Calu3 (cell line): ENCODE results near the gene VPS8. TPM values are rescaled to one million over a fixed set of nuclear protein-coding genes. Genes with fewer than 3 reads are reported as not detected.

Source experiments
- BruUV-seq: library from RNA; stranded (reverse); fragments of 400-500 nt; replicated peaks from 2 replicates; lab custom pipeline; 2021; lab: Mats Ljungman, UMichigan
- CTCF ChIA-PET: fragments of 300-600 bp; sonication (Branson Sonifier 250); formaldehyde crosslinking; loops from one replicate; lab custom pipeline; 2022; ENCODE audit warnings: antibody characterized with exemption; lab: Charles Lee
- DNase-seq: peaks from one replicate; pipeline ENCODE4 v3.0.0; 2022
- H3K27ac Mint-ChIP-seq: one replicate; pipeline ENCODE4 v1.8.0; 2022; ENCODE audit warnings: mixed read lengths; ENCODE audit not compliant: unreplicated experiment
- H3K27me3 Mint-ChIP-seq: one replicate; pipeline ENCODE4 v1.8.0; 2022; ENCODE audit warnings: mixed read lengths; ENCODE audit not compliant: unreplicated experiment
- H3K36me3 Mint-ChIP-seq: one replicate; pipeline ENCODE4 v1.8.0; 2022; ENCODE audit warnings: mild to moderate bottlenecking, moderate library complexity, mixed read lengths; ENCODE audit not compliant: insufficient read depth, unreplicated experiment
- H3K4me1 Mint-ChIP-seq: one replicate; pipeline ENCODE4 v1.8.0; 2022; ENCODE audit warnings: mild to moderate bottlenecking, low read depth, mixed read lengths; ENCODE audit not compliant: unreplicated experiment
- H3K4me3 Mint-ChIP-seq: one replicate; pipeline ENCODE4 v1.8.0; 2022; ENCODE audit warnings: mild to moderate bottlenecking, low read depth, moderate library complexity, mixed read lengths; ENCODE audit not compliant: unreplicated experiment
- H3K9me3 Mint-ChIP-seq: one replicate; pipeline ENCODE4 v1.8.0; 2022; ENCODE audit warnings: low read depth, mixed read lengths; ENCODE audit not compliant: unreplicated experiment
- intact Hi-C: fragments of 100-400 bp; cut with micrococcal nuclease; formaldehyde crosslinking; loops from one replicate; pipeline ENCODE4 v1.10.0; 2022; ENCODE audit not compliant: unreplicated experiment
- total RNA-seq: library from RNA; stranded (reverse); gene quantifications from 2 replicates; pipeline ENCODE4 v1.2.3, GENCODE V29; 2022
- TF ChIP-seq, protein P1 (sequence below): fragments of 200-600 bp; IDR thresholded peaks from one replicate; pipeline ENCODE4 v1.8.0; 2022; ENCODE audit warnings: antibody characterized with exemption; ENCODE audit not compliant: unreplicated experiment

Gene VPS8
- total RNA-seq, 1 experiment from 2014 or later = 62.5 TPM

DNA sequence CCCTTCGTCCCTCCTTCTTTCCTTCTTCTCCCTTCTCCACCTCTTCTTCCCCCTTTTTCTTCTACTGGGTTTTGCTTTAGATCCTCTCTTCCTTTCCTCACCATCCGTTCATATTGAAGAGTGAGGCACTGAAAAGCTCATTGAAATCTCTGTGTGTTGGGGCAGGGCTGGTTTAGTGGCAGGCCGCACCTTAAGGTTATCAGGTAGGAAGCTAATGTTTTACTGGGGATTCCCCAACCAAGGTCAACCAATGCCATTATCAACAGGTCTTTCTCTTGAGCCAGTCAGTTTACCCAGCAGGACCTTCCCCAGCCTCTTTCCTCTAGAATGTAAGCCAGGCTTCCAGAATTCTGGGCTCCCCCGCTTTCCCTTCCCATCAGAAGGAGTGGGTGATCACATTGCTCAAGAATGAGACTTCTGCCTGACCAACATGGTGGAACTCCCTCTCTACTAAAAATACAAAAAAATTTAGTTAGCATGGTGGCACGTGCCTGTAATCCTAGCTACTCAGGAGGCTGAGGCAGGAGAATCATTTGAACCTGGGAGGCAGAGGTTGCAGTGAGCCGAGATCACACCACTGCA, 11.5 kb upstream of the VPS8 start:
- intact Hi-C loops = no loop called here
- TF ChIP-seq, protein P1, sequence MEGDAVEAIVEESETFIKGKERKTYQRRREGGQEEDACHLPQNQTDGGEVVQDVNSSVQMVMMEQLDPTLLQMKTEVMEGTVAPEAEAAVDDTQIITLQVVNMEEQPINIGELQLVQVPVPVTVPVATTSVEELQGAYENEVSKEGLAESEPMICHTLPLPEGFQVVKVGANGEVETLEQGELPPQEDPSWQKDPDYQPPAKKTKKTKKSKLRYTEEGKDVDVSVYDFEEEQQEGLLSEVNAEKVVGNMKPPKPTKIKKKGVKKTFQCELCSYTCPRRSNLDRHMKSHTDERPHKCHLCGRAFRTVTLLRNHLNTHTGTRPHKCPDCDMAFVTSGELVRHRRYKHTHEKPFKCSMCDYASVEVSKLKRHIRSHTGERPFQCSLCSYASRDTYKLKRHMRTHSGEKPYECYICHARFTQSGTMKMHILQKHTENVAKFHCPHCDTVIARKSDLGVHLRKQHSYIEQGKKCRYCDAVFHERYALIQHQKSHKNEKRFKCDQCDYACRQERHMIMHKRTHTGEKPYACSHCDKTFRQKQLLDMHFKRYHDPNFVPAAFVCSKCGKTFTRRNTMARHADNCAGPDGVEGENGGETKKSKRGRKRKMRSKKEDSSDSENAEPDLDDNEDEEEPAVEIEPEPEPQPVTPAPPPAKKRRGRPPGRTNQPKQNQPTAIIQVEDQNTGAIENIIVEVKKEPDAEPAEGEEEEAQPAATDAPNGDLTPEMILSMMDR = no peak
- peaks cover 5% of the 10 kb centered on the region for H3K36me3 Mint-ChIP-seq
- peaks cover 13% of the 10 kb centered on the region for H3K27me3 Mint-ChIP-seq
- peak overlapping the region; percentile 3 for H3K27ac Mint-ChIP-seq
- no TSS peak for BruUV-seq
- CTCF ChIA-PET = interaction anchor here (0.6 to 2.2 kb wide), 9 partner anchors 22 to 429 kb away, joined by 3 to 6 read pairs (median 4); partner anchors contain the start of gene MAGEF1
- no peaks in the 10 kb centered on the region for H3K9me3 Mint-ChIP-seq
- peak overlapping the region; percentile 0 for H3K4me3 Mint-ChIP-seq
- H3K4me1 Mint-ChIP-seq = peaks cover 41% of the 10 kb centered on the region
- DNase-seq = peak; percentile 51

DNA sequence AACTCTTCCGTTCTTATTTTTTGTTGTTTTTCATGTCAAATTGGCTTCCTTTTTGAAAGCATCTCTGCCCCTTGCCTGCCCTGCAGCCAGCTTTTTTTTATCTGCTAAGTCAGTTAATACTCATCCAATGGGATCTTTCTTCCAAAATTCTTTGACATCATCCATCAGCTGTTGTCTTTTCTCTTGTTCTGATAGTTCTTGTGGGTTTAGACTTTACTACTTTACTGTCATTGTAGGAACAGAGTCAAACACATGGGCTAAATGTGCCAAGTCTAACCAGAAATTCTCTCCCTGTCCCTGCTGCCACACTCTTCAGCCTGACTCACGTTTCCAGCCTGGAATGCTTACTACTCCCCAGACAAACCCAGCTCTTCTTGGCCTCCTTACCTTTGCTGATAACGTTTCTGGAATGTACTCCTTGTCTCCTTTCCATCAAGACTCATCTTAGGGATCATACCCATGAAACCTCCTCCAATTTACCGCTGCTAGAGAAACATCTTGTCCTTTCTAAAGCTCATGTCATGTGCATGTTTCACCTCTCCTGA, 10.7 kb upstream of the VPS8 start:
- Mint-ChIP-seq H3K4me3 (no peak overlapping the region), H3K36me3 (peaks cover 5% of the 10 kb centered on the region), H3K27ac (no peak overlapping the region), H3K27me3 (peaks cover 13% of the 10 kb centered on the region), H3K4me1 (peaks cover 50% of the 10 kb centered on the region), H3K9me3 (no peaks in the 10 kb centered on the region)
- TF ChIP-seq, protein P1 = no peak
- no TSS peak for BruUV-seq
- CTCF ChIA-PET = interaction anchor here (0.7 to 2.2 kb wide), 5 partner anchors 23 to 430 kb away, joined by 4 to 6 read pairs (median 4); partner anchors contain the start of gene MAGEF1
- intact Hi-C loops = no loop called here
- no peak for DNase-seq

DNA sequence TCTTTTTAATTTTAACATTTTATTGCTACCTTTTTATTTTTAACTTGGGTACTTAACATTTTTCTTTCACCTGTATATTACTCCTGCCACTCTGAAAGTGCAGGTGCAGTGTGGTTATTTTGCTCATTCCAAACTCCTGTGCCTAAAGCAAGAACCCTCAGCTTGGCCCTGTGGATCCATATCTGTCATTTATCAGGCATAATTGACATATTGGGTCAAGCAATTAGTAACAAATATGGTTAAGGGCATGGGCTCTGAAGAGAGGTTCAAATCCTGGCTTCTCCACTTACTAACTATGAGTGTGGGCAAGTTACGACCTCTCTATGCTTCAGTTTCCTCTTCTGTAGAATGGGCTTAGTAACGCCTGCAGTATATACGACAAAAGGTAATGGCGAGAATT, 9.8 kb upstream of the VPS8 start:
- intact Hi-C loops = no loop called here
- peaks cover 5% of the 10 kb centered on the region for H3K36me3 Mint-ChIP-seq
- TF ChIP-seq, protein P1 = no peak
- peaks cover 51% of the 10 kb centered on the region for H3K4me1 Mint-ChIP-seq
- H3K27me3 Mint-ChIP-seq = peaks cover 13% of the 10 kb centered on the region
- CTCF ChIA-PET = interaction anchor here (0.9 to 2.2 kb wide), 2 partner anchors 241 to 431 kb away, joined by 5 to 6 read pairs; partner anchors contain the start of gene EPHB3
- no TSS peak for BruUV-seq
- no peak overlapping the region for H3K4me3 Mint-ChIP-seq
- DNase-seq = no peak
- H3K9me3 Mint-ChIP-seq = no peaks in the 10 kb centered on the region
- no peak overlapping the region for H3K27ac Mint-ChIP-seq

DNA sequence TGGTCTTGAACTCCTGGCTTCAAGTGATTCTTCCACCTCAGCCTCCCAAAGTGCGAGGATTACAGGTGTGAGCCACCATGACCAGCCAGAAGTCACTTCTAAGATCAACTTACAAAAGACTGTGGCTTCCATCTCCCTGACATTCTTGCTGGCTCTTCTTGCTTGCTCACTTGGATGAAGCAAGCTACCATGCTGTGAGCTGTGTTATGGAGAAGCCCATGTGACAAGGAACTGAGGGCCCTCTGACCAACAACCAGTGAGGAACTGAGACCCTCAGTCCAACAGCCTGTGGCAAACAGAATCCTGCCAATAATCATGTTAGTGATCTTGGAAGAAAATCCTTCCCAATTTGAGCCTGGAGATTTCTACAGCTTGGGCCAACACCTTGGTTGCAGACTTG, 7.2 kb upstream of the VPS8 start:
- Mint-ChIP-seq H3K4me3 (no peak overlapping the region), H3K4me1 (peaks cover 38% of the 10 kb centered on the region), H3K36me3 (no peaks in the 10 kb centered on the region), H3K27ac (no peak overlapping the region), H3K9me3 (no peaks in the 10 kb centered on the region), H3K27me3 (peaks cover 13% of the 10 kb centered on the region)
- CTCF ChIA-PET = interaction anchor here (3.1 kb wide), 1 partner anchor 244 kb away, joined by 14 read pairs; the partner anchor contains the start of gene EPHB3
- DNase-seq = no peak
- intact Hi-C loops = no loop called here
- TF ChIP-seq, protein P1 = no peak
- BruUV-seq = no TSS peak
